ENCODE data around the gene FAM210A.

DNA sequence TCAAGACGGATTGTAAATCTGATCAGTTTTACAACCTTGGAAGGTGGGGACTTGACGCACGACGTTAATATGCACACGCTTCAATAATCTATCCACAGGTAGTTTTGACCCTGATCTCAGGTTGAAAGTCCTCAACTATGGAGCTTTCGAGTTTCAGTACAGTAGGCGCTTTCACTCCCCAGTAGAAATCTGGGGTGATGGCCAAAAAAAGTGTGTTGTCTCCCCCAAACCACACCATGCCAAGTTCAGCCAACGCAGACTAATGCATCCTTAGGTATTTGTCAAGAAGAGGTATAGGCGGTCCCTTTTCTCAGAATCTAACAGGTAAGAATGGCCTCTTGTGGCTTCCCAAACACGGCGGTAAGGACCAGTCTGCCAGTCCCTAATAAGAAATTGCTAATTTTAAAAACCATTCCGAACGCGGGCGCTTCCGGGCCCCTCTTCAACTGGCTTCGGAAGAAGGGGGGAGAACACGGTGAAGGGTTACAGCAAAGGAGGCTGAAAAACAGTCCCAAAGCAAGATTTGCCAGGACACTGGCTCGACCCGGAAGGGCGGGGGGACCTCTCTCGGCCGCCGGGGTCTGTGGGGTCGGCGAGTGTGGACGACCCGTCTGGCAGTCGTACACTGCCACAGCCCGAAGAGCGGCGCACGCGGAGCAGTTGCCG lies 659 bp downstream of the FAM210A start:
- TF ChIP-seq, protein P1, sequence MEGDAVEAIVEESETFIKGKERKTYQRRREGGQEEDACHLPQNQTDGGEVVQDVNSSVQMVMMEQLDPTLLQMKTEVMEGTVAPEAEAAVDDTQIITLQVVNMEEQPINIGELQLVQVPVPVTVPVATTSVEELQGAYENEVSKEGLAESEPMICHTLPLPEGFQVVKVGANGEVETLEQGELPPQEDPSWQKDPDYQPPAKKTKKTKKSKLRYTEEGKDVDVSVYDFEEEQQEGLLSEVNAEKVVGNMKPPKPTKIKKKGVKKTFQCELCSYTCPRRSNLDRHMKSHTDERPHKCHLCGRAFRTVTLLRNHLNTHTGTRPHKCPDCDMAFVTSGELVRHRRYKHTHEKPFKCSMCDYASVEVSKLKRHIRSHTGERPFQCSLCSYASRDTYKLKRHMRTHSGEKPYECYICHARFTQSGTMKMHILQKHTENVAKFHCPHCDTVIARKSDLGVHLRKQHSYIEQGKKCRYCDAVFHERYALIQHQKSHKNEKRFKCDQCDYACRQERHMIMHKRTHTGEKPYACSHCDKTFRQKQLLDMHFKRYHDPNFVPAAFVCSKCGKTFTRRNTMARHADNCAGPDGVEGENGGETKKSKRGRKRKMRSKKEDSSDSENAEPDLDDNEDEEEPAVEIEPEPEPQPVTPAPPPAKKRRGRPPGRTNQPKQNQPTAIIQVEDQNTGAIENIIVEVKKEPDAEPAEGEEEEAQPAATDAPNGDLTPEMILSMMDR (conservative IDR thresholded peaks at IDR 0.05; ENCODE audit: low read depth, low read length): no peak
- TF ChIP-seq EZH2phosphoT487 (IDR thresholded peaks at IDR 0.05; ENCODE audit: borderline replicate concordance, low read length) (no peak), EZH2 (IDR thresholded peaks at IDR 0.05; ENCODE audit: low read length, unreplicated experiment) (no peak)
